ENCODE data around the gene KANK3. TPM values are rescaled to one million over a fixed set of nuclear protein-coding genes. Genes with fewer than 3 reads are reported as not detected.

KANK3 gene
- total and polyA plus RNA-seq, 2 of the 8 experiments (the other 6 are each of a cell fraction or from before 2014, with no cell fraction given), result 2.5 to 4.2 TPM

- peak; percentile 94 for TF ChIP-seq CHD2 (IDR thresholded peaks at IDR 0.05; ENCODE audit: low read length)
- peak; percentile 57 to 86 for TF ChIP-seq POLR2A (IDR thresholded peaks at IDR 0.05; ENCODE audit: control extremely low read depth in 1 of 2, low read depth in 2 of 2, low read length in 2 of 2)
- peak; percentile 98 for TF ChIP-seq SP1 (IDR thresholded peaks at IDR 0.05; ENCODE audit: low read depth, low read length)
- TF ChIP-seq KDM4A (IDR thresholded peaks at IDR 0.05; ENCODE audit: low read depth, low read length, severe bottlenecking), result peak; percentile 86
- TF ChIP-seq CHD1 (IDR thresholded peaks at IDR 0.05; ENCODE audit: low read depth, low read length), result peak; percentile 63; the same call in 1 of the 2 replicates
- TF ChIP-seq CTBP2 (IDR thresholded peaks at IDR 0.05; ENCODE audit: borderline replicate concordance, insufficient read depth, insufficient read length, low read length), result no peak
- no peak for TF ChIP-seq GTF2F1 (IDR thresholded peaks at IDR 0.05; ENCODE audit: borderline replicate concordance, low read depth, low read length)
- TF ChIP-seq SAP30 (IDR thresholded peaks at IDR 0.05; ENCODE audit: insufficient read depth, insufficient replicate concordance, low read length), result no peak
- no peak for TF ChIP-seq TCF12 (IDR thresholded peaks at IDR 0.05; ENCODE audit: low read depth, low read length)
- TF ChIP-seq CEBPB (IDR thresholded peaks at IDR 0.05; ENCODE audit: low read depth, low read length), result no peak
- no peak for TF ChIP-seq KDM1A (IDR thresholded peaks at IDR 0.05; ENCODE audit: borderline replicate concordance, low read length)
Observed at GRCh38 chr19:8389891-8390616, 47.0 kb upstream of the KANK3 start, which contains the start of gene RAB11B (continued).
